WTC11 (cell line): ENCODE data around the gene MICAL2. TPM values are rescaled to one million over a fixed set of nuclear protein-coding genes. Genes with fewer than 3 reads are reported as not detected.

Experiments
- ATAC-seq: fragments of 200-7000 bp; cut with Tn5 transposase; 2 replicates; pipeline ENCODE4 v1.10.0; 2021; ENCODE audit warnings: mild to moderate bottlenecking, moderate library complexity
- CTCF ChIA-PET: fragments of 300-600 bp; sonication (Branson Sonifier 250); formaldehyde crosslinking; loops from one replicate; lab custom pipeline; 2021; ENCODE audit warnings: antibody characterized with exemption; lab: Charles Lee
- POLR2A ChIA-PET: fragments of 350-600 bp; sonication (Branson Sonifier 250); formaldehyde crosslinking; loops from one replicate; lab custom pipeline; 2021; ENCODE audit warnings: antibody characterized with exemption; lab: Charles Lee
- DNase-seq: peaks from one replicate; pipeline ENCODE4 v3.0.0; 2021; ENCODE audit warnings: low spot score
- H3K27ac Mint-ChIP-seq: 2 replicates; pipeline ENCODE4 v1.8.0; 2021; ENCODE audit warnings: mixed read lengths
- H3K27me3 Mint-ChIP-seq: 2 replicates; pipeline ENCODE4 v1.8.0; 2021; ENCODE audit warnings: low read depth, mild to moderate bottlenecking, moderate library complexity, mixed read lengths
- H3K36me3 Mint-ChIP-seq: 2 replicates; pipeline ENCODE4 v1.8.0; 2021; ENCODE audit warnings: mixed read lengths
- H3K4me1 Mint-ChIP-seq: 2 replicates; pipeline ENCODE4 v1.8.0; 2022; ENCODE audit warnings: mixed read lengths
- H3K4me3 Mint-ChIP-seq: 2 replicates; pipeline ENCODE4 v1.8.0; 2021; ENCODE audit warnings: mild to moderate bottlenecking, moderate library complexity, mixed read lengths
- H3K9me3 Mint-ChIP-seq: 2 replicates; pipeline ENCODE4 v1.8.0; 2021; ENCODE audit warnings: mixed read lengths
- ATF1 ChIP-seq: sonication (generic); formaldehyde crosslinking; IDR thresholded peaks from 2 replicates; pipeline ENCODE4 v1.8.1; 2023; ENCODE audit warnings: mild to moderate bottlenecking, moderate library complexity, missing genetic modification reagents
- ATF6 ChIP-seq: sonication (generic); formaldehyde crosslinking; IDR thresholded peaks from 2 replicates; pipeline ENCODE4 v1.8.1; 2023; ENCODE audit warnings: mild to moderate bottlenecking, missing genetic modification reagents
- E2F1 ChIP-seq: sonication (generic); formaldehyde crosslinking; IDR thresholded peaks from 2 replicates; pipeline ENCODE4 v1.8.0; 2022; ENCODE audit warnings: mild to moderate bottlenecking, missing genetic modification reagents
- ERG ChIP-seq: fragments of 250-450 bp; sonication (Bioruptor Pico); IDR thresholded peaks from 2 replicates; pipeline ENCODE4 v1.8.0; 2021; ENCODE audit warnings: mild to moderate bottlenecking
- ETV6 ChIP-seq: sonication (generic); formaldehyde crosslinking; IDR thresholded peaks from 2 replicates; pipeline ENCODE4 v1.8.1; 2022; ENCODE audit warnings: mild to moderate bottlenecking, missing genetic modification reagents
- IRF1 ChIP-seq: sonication (generic); formaldehyde crosslinking; IDR thresholded peaks from 2 replicates; pipeline ENCODE4 v1.8.0; 2023; ENCODE audit warnings: missing genetic modification reagents
- MLX ChIP-seq: sonication (generic); formaldehyde crosslinking; IDR thresholded peaks from 2 replicates; pipeline ENCODE4 v1.8.1; 2023; ENCODE audit warnings: mild to moderate bottlenecking, missing genetic modification reagents, moderate library complexity
- MYBL2 ChIP-seq: sonication (generic); formaldehyde crosslinking; IDR thresholded peaks from 2 replicates; pipeline ENCODE4 v1.8.1; 2023; ENCODE audit warnings: mild to moderate bottlenecking, moderate library complexity, missing genetic modification reagents
- NFE2L1 ChIP-seq: sonication (generic); formaldehyde crosslinking; IDR thresholded peaks from 2 replicates; pipeline ENCODE4 v1.8.1; 2023; ENCODE audit warnings: missing genetic modification reagents
- NFYB ChIP-seq: sonication (generic); formaldehyde crosslinking; conservative IDR thresholded peaks from 2 replicates; pipeline ENCODE4 v1.8.0; 2022; ENCODE audit warnings: low read depth, missing genetic modification reagents
- OVOL2 ChIP-seq: fragments of 250-450 bp; sonication (Bioruptor Pico); IDR thresholded peaks from 2 replicates; pipeline ENCODE4 v1.9.0; 2021; ENCODE audit warnings: mild to moderate bottlenecking, borderline replicate concordance
- SMAD4 ChIP-seq: sonication (generic); formaldehyde crosslinking; IDR thresholded peaks from 2 replicates; pipeline ENCODE4 v1.8.0; 2022; ENCODE audit warnings: mild to moderate bottlenecking, missing genetic modification reagents
- STAT6 ChIP-seq: sonication (generic); formaldehyde crosslinking; conservative IDR thresholded peaks from 2 replicates; pipeline ENCODE4 v1.8.1; 2023; ENCODE audit warnings: mild to moderate bottlenecking, low read depth, missing genetic modification reagents, moderate library complexity
- ZMAT4 ChIP-seq: fragments of 250-450 bp; sonication (Bioruptor Pico); IDR thresholded peaks from 2 replicates; pipeline ENCODE4 v1.9.0; 2021; ENCODE audit warnings: mild to moderate bottlenecking
- ZNF263 ChIP-seq: sonication (generic); formaldehyde crosslinking; IDR thresholded peaks from 2 replicates; pipeline ENCODE4 v1.8.1; 2022; ENCODE audit warnings: low read depth, mild to moderate bottlenecking, moderate library complexity, missing genetic modification reagents
- ZNF281 ChIP-seq: sonication (generic); formaldehyde crosslinking; IDR thresholded peaks from 2 replicates; pipeline ENCODE4 v1.8.0; 2023; ENCODE audit warnings: mild to moderate bottlenecking, missing genetic modification reagents
- ZNF512 ChIP-seq: sonication (generic); formaldehyde crosslinking; IDR thresholded peaks from 2 replicates; pipeline ENCODE4 v1.8.1; 2022; ENCODE audit warnings: missing genetic modification reagents, borderline replicate concordance
- ZNF671 ChIP-seq: fragments of 250-450 bp; sonication (Bioruptor Pico); IDR thresholded peaks from 2 replicates; pipeline ENCODE4 v1.8.0; 2021; ENCODE audit warnings: mild to moderate bottlenecking
- total RNA-seq: library from RNA; stranded (reverse); gene quantifications from 3 replicates; pipeline ENCODE4 v1.2.3, GENCODE V29; 2021

The MICAL2 gene
- total RNA-seq, 1 experiment from 2014 or later = 3.1 TPM

GRCh38 chr11:12108875-12109453 lies 1.4 kb upstream of the MICAL2 start:
- ATAC-seq (no peak), DNase-seq (no peak)
- no peak overlapping the region for H3K27ac Mint-ChIP-seq
- ChIA-PET POLR2A (no interaction called here), CTCF (interaction anchor here (0.5 to 2.3 kb wide), 3 partner anchors 17 to 61 kb away, joined by 4 to 5 read pairs (median 5); no protein-coding TSS in a partner anchor)
- TF ChIP-seq ATF1 (CRISPR knock-in tag) (no peak), SMAD4 (CRISPR knock-in tag) (no peak), ZNF281 (CRISPR knock-in tag) (no peak), ATF6 (CRISPR knock-in tag) (no peak), OVOL2 (CRISPR knock-in tag) (no peak), ETV6 (CRISPR knock-in tag) (no peak), MLX (no peak), ZNF263 (no peak), NFE2L1 (no peak), E2F1 (CRISPR knock-in tag) (no peak), ZMAT4 (CRISPR knock-in tag) (no peak), NFYB (CRISPR knock-in tag) (no peak), ZNF512 (CRISPR knock-in tag) (no peak), MYBL2 (CRISPR knock-in tag) (no peak), STAT6 (CRISPR knock-in tag) (no peak), IRF1 (CRISPR knock-in tag) (no peak), ERG (CRISPR knock-in tag) (no peak), ZNF671 (CRISPR knock-in tag) (no peak)
- peaks cover 83% of the 10 kb centered on the region for H3K27me3 Mint-ChIP-seq
- peak overlapping the region; percentile 25 for H3K4me3 Mint-ChIP-seq
- no peaks in the 10 kb centered on the region for H3K9me3 Mint-ChIP-seq
- H3K36me3 Mint-ChIP-seq = no peaks in the 10 kb centered on the region
- peaks cover 11% of the 10 kb centered on the region for H3K4me1 Mint-ChIP-seq
